ENCODE measurements around the gene SIGLEC1. TPM values are rescaled to one million over a fixed set of nuclear protein-coding genes. Genes with fewer than 3 reads are reported as not detected.
A peak's percentile ranks its signal among the peaks of the same experiment; 100 is the strongest.

The SIGLEC1 gene
- total and polyA plus RNA-seq, 2 of the 8 experiments (the other 6 are each of a cell fraction or from before 2014, with no cell fraction given): 0.02 TPM; not detected in 1

DNA sequence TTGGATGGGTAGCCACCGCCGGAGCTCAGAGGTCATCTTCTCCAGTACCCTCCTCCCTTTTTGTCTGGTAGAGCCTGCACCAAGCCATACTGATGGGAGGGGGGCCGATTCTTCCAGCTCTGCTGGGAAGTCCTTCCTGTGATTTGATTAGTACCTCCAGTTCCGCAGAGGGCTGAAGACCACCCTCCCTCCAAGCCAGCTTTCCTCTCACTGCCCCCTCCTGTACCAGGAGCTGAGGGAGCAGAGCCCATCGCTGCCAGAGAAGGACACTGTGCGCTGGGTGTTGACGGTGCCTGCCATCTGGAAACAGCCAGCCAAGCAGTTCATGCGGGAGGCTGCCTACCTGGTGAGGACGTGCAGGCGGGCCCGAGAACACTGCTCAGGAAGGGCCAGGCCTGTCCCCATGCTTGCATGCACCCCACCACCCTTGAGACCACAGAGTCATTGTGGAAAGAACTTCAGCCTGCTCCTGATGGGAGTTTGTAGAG, 33.3 kb upstream of the SIGLEC1 start:
- no peak overlapping the region for H2BK20ac ChIP-seq (ENCODE audit: low read length)
- H4K5ac ChIP-seq (ENCODE audit: insufficient read length, low read depth, low read length): no peak overlapping the region
- no peak overlapping the region for H2BK120ac ChIP-seq (replicated peaks; ENCODE audit: low read depth, low read length)
- no peak for FAIRE-seq
- no peak overlapping the region for H3K14ac ChIP-seq (ENCODE audit: insufficient read length)
- peak in 1 of 2 experiments; percentile 63 for DNase-seq (ENCODE audit: low read depth in 1 of 2, low spot score in 2 of 2)
- no peaks in the 10 kb centered on the region for H3K36me3 ChIP-seq (ENCODE audit: control insufficient read depth in 2 of 4, insufficient read depth in 4 of 4, low read length in 3 of 4)
- H3K79me1 ChIP-seq (ENCODE audit: low read depth, low read length): no peaks in the 10 kb centered on the region
- H3K4me2 ChIP-seq (ENCODE audit: insufficient read depth in 1 of 2, low read depth in 2 of 2, low read length in 2 of 2): peak overlapping the region; percentile 79 to 91
- peaks cover 3 to 17% (median 15%) of the 10 kb centered on the region in 4 experiments for H3K27me3 ChIP-seq (replicated peaks in 1 of 4; ENCODE audit: control insufficient read depth in 3 of 4, extremely low read depth in 1 of 4, insufficient read depth in 3 of 4, low read length in 3 of 4)
- no peak overlapping the region for H2AK5ac ChIP-seq (ENCODE audit: low read depth, low read length)
- H3K27ac ChIP-seq (ENCODE audit: low read depth, low read length): no peak overlapping the region
- peaks cover 0 to 18% (median 10%) of the 10 kb centered on the region in 4 experiments; a peak in 5 of 7 replicates for H3K4me1 ChIP-seq (replicated peaks in 1 of 4; ENCODE audit: control insufficient read depth in 3 of 4, insufficient read depth in 4 of 4, low read length in 3 of 4)
- H3K23ac ChIP-seq (ENCODE audit: insufficient read length): no peak overlapping the region
- no peak overlapping the region; a peak in 1 of 7 replicates for H3K9ac ChIP-seq (replicated peaks in 1 of 4; ENCODE audit: extremely low read depth in 1 of 4, low read depth in 3 of 4, low read length in 3 of 4)
- 73% methylated on average over 9 of the region's 11 CpGs; no CpG with 5 or more reads in 1 of the 2 experiments for WGBS, 2 experiments (ENCODE audit: extremely low coverage in 1 of 2, insufficient coverage in 1 of 2, insufficient read length in 1 of 2, insufficient replicate concordance in 2 of 2, low coverage in 1 of 2, low lambda C conversion rate in 2 of 2, missing lambda C conversion rate in 1 of 2)
- POLR2A ChIA-PET (ENCODE audit: partially characterized antibody): interaction anchor here (0.8 to 3.6 kb wide), 8 partner anchors 9 to 48 kb away, joined by 3 to 13 read pairs (median 4); partner anchors contain the start of gene HSPA12B
- H3K4me3 ChIP-seq (ENCODE audit: extremely low read depth in 1 of 4, insufficient read depth in 2 of 4, low read depth in 3 of 4, low read length in 4 of 4): peak overlapping the region; percentile 50 to 72 (median 61)
- peak overlapping the region; percentile 62 for H4K8ac ChIP-seq (ENCODE audit: extremely low read depth, insufficient read depth, low read length)
- peaks cover 0 to 3% of the 10 kb centered on the region in 2 experiments for H4K20me1 ChIP-seq (replicated peaks in 1 of 2; ENCODE audit: control insufficient read depth in 1 of 2, insufficient read depth in 2 of 2, low read length in 2 of 2)
- H3K18ac ChIP-seq (ENCODE audit: extremely low read depth, low read length): no peak overlapping the region; the same call in 1 of the 2 replicates
- H2BK12ac ChIP-seq (ENCODE audit: low read depth, low read length): peak overlapping the region; percentile 90; the same call in 1 of the 2 replicates
- H3K4ac ChIP-seq (replicated peaks; ENCODE audit: insufficient read length, low read depth, low read length): no peak overlapping the region
- H3K23me2 ChIP-seq (ENCODE audit: low read depth, low read length): peaks cover 12% of the 10 kb centered on the region
- peak overlapping the region; percentile 46 for H4K91ac ChIP-seq (replicated peaks; ENCODE audit: insufficient read length, low read length)
- no peak overlapping the region for H3K56ac ChIP-seq (replicated peaks; ENCODE audit: insufficient read length, low read depth, low read length)
- no peaks in the 10 kb centered on the region for H3K9me3 ChIP-seq (ENCODE audit: insufficient read depth in 2 of 2, low read depth in 1 of 2, low read length in 1 of 2)
- CTCF ChIA-PET (ENCODE audit: partially characterized antibody): interaction anchor here (0.8 to 18.6 kb wide), 10 partner anchors 10 to 70 kb away, joined by 3 to 308 read pairs (median 6); partner anchors contain the start of genes ADISSP and SIGLEC1
- peak overlapping the region; percentile 88; the same call in 1 of the 2 replicates for H2BK15ac ChIP-seq (ENCODE audit: low read length)
- no peak overlapping the region for H2AFZ ChIP-seq (ENCODE audit: low read length)
- H2BK5ac ChIP-seq (ENCODE audit: low read depth, low read length): 0 out of 2 replicates have a peak overlapping the region, but pooled peaks have one; percentile 49
- no peaks in the 10 kb centered on the region for H3K79me2 ChIP-seq (ENCODE audit: control insufficient read depth in 1 of 2, insufficient read depth in 2 of 2, low read length in 2 of 2)
- no peak for TF ChIP-seq ASH2L (IDR thresholded peaks at IDR 0.05; ENCODE audit: low read length)
- TF ChIP-seq, protein P1, sequence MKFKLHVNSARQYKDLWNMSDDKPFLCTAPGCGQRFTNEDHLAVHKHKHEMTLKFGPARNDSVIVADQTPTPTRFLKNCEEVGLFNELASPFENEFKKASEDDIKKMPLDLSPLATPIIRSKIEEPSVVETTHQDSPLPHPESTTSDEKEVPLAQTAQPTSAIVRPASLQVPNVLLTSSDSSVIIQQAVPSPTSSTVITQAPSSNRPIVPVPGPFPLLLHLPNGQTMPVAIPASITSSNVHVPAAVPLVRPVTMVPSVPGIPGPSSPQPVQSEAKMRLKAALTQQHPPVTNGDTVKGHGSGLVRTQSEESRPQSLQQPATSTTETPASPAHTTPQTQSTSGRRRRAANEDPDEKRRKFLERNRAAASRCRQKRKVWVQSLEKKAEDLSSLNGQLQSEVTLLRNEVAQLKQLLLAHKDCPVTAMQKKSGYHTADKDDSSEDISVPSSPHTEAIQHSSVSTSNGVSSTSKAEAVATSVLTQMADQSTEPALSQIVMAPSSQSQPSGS (IDR thresholded peaks at IDR 0.05; ENCODE audit: low read length): no peak

All from H1 (cell line).